Keratinocyte (primary cell): Measurements from ENCODE around the gene RELB. TPM values are rescaled to one million over a fixed set of nuclear protein-coding genes. Genes with fewer than 3 reads are reported as not detected.

Experiments
- DNase-seq: peaks from one replicate; pipeline ENCODE4 v3.0.0-alpha.2; 2011; ENCODE audit warnings: low read depth, missing footprints, low spot score
- FAIRE-seq: peaks from 2 replicates; lab custom pipeline; 2011; peaks lifted over from hg19 to GRCh38; lab: Jason Lieb, UNC
- H2AFZ ChIP-seq: 2 replicates; pipeline ENCODE4 v1.6.0; 2012; ENCODE audit warnings: low read length, control low read depth, inconsistent platforms; ENCODE audit not compliant: control insufficient read depth
- H3K27ac ChIP-seq: 2 replicates; pipeline ENCODE4 v1.5.1; 2011; ENCODE audit warnings: low read length; ENCODE audit not compliant: control insufficient read depth, insufficient read depth
- H3K27me3 ChIP-seq: 3 replicates; pipeline ENCODE4 v1.6.0; 2011; ENCODE audit warnings: low read length; ENCODE audit not compliant: control insufficient read depth, insufficient read depth; ENCODE audit errors: extremely low read depth
- H3K36me3 ChIP-seq, 2 experiments: 2 replicates in 1 of 2; 3 replicates in 1 of 2; pipeline ENCODE4 v1.5.1; 2011; ENCODE audit warnings: low read length in 2 of 2, mild to moderate bottlenecking in 1 of 2; ENCODE audit not compliant: control insufficient read depth in 2 of 2, insufficient read depth in 2 of 2; ENCODE audit errors: extremely low read depth in 1 of 2
- H3K4me1 ChIP-seq: 3 replicates; pipeline ENCODE4 v1.5.1; 2011; ENCODE audit warnings: low read length; ENCODE audit not compliant: control insufficient read depth, insufficient read depth; ENCODE audit errors: extremely low read depth
- H3K4me2 ChIP-seq: 3 replicates; pipeline ENCODE4 v1.6.0; 2011; ENCODE audit warnings: low read depth, low read length; ENCODE audit not compliant: control insufficient read depth, insufficient read depth; ENCODE audit errors: extremely low read depth
- H3K4me3 ChIP-seq, 3 experiments: fragments of 200-600 bp in 1 of 3; sonication (generic) in 1 of 3; 2 replicates in 2 of 3; 3 replicates in 1 of 3; pipeline ENCODE4 v1.5.1; 2011 to 2016; ENCODE audit warnings: low read length in 3 of 3, mild to moderate bottlenecking in 3 of 3, control low read depth in 2 of 3, inconsistent platforms in 1 of 3, low read depth in 1 of 3, mixed read lengths in 1 of 3, mixed run types in 1 of 3, moderate library complexity in 1 of 3; ENCODE audit not compliant: control insufficient read depth in 2 of 3, insufficient read depth in 2 of 3; ENCODE audit errors: extremely low read depth in 1 of 3
- H3K79me2 ChIP-seq: 2 replicates; pipeline ENCODE4 v1.6.0; 2012; ENCODE audit warnings: low read length; ENCODE audit not compliant: control insufficient read depth, insufficient read depth
- H3K9ac ChIP-seq: 3 replicates; pipeline ENCODE4 v1.6.0; 2011; ENCODE audit warnings: low read length; ENCODE audit not compliant: control insufficient read depth, insufficient read depth; ENCODE audit errors: extremely low read depth
- H3K9me1 ChIP-seq: 3 replicates; pipeline ENCODE4 v1.6.0; 2011; ENCODE audit warnings: low read length; ENCODE audit not compliant: control insufficient read depth, insufficient read depth; ENCODE audit errors: extremely low read depth
- H3K9me3 ChIP-seq: 2 replicates; pipeline ENCODE4 v1.5.1; 2012; ENCODE audit warnings: low read depth, low read length; ENCODE audit not compliant: control insufficient read depth
- H4K20me1 ChIP-seq: 3 replicates; pipeline ENCODE4 v1.6.0; 2011; ENCODE audit warnings: low read length; ENCODE audit not compliant: control insufficient read depth, insufficient read depth; ENCODE audit errors: extremely low read depth
- EZH2 ChIP-seq: IDR thresholded peaks from one replicate; pipeline ENCODE4 v1.6.1; 2012; ENCODE audit warnings: inconsistent platforms, mild to moderate bottlenecking, low read length, moderate library complexity
- dilution Hi-C: fragments of 300-500 bp; cut with MboI; formaldehyde crosslinking; loops from one replicate; pipeline ENCODE4 v1.7.0; 2020; ENCODE audit warnings: low sequenced_read_pairs; ENCODE audit not compliant: extremely low pct_ligation_motif_present
- polyA plus RNA-seq, 5 experiments: library from polyadenylated mRNA; depleted of rRNA in 3 of 5; stranded (reverse) in 3 of 5; stranded (forward) in 1 of 5; unstranded in 1 of 5; fragments of >200 nt; gene quantifications; 1 replicate in 1 of 5; 2 replicates in 3 of 5; 3 replicates in 1 of 5; pipeline versions ENCODE4 v1.2.1 to v1.2.3, GENCODE V29; 2011 to 2012; ENCODE audit warnings: missing spikeins in 2 of 5, low read depth in 1 of 5, low replicate concordance in 1 of 5
- TF ChIP-seq, protein P1 (sequence below), 3 experiments: IDR thresholded peaks in 1 of 3; conservative IDR thresholded peaks in 1 of 3; optimal IDR thresholded peaks in 1 of 3; 2 replicates in 2 of 3; 3 replicates in 1 of 3; pipeline versions ENCODE3 to v1.5.1; 2011; ENCODE audit warnings: low read length in 3 of 3, mild to moderate bottlenecking in 3 of 3, moderate library complexity in 2 of 3, control low read depth in 1 of 3, inconsistent platforms in 1 of 3; ENCODE audit not compliant: insufficient read depth in 2 of 3; ENCODE audit errors: extremely low read depth in 1 of 3

RELB gene
- polyA plus RNA-seq, 1 donor (not counting 4 experiments of a cell fraction or from before 2014, with no cell fraction given) = 3.6 TPM

DNA sequence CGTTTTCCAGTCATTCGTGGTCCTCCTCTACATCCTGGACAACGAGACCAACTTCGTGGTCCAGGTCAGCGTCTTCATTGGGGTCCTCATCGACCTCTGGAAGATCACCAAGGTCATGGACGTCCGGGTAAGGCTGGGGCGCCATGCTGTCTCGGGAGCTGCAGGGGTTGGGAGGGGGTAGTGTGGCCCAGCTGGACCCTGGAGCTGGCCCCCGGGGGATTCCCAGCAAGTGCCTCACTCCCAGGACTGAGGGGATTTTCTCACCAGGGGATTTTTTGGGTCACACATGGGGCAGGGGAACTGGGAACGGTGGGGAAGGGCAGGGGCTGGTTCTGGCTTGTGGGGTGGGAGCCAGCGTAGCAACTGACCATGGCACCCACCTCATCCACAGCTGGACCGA is 10.8 kb upstream of the RELB start:
- TF ChIP-seq EZH2 = no peak
- TF ChIP-seq, protein P1, sequence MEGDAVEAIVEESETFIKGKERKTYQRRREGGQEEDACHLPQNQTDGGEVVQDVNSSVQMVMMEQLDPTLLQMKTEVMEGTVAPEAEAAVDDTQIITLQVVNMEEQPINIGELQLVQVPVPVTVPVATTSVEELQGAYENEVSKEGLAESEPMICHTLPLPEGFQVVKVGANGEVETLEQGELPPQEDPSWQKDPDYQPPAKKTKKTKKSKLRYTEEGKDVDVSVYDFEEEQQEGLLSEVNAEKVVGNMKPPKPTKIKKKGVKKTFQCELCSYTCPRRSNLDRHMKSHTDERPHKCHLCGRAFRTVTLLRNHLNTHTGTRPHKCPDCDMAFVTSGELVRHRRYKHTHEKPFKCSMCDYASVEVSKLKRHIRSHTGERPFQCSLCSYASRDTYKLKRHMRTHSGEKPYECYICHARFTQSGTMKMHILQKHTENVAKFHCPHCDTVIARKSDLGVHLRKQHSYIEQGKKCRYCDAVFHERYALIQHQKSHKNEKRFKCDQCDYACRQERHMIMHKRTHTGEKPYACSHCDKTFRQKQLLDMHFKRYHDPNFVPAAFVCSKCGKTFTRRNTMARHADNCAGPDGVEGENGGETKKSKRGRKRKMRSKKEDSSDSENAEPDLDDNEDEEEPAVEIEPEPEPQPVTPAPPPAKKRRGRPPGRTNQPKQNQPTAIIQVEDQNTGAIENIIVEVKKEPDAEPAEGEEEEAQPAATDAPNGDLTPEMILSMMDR (optimal IDR thresholded peaks at IDR 0.05 in 1 of 3, IDR thresholded peaks at IDR 0.05 in 1 of 3, conservative IDR thresholded peaks at IDR 0.05 in 1 of 3; ENCODE audit: extremely low read depth in 1 of 3, insufficient read depth in 2 of 3, low read length in 3 of 3) = no peak
- DNase-seq (no peak), FAIRE-seq (no peak)
- no peak overlapping the region for H3K27ac ChIP-seq
- no peak overlapping the region for H3K4me3 ChIP-seq
- no peaks in the 10 kb centered on the region for H3K79me2 ChIP-seq
- no peaks in the 10 kb centered on the region for H3K4me1 ChIP-seq
- dilution Hi-C loops = no loop called here
- H3K36me3 ChIP-seq = peaks cover 23 to 27% of the 10 kb centered on the region in 2 experiments
- H3K9me1 ChIP-seq = no peaks in the 10 kb centered on the region
- H3K9ac ChIP-seq = no peak overlapping the region
- no peaks in the 10 kb centered on the region for H3K27me3 ChIP-seq
- H3K4me2 ChIP-seq = no peak overlapping the region
- H2AFZ ChIP-seq = no peak overlapping the region
- no peaks in the 10 kb centered on the region for H4K20me1 ChIP-seq
- no peaks in the 10 kb centered on the region for H3K9me3 ChIP-seq

DNA sequence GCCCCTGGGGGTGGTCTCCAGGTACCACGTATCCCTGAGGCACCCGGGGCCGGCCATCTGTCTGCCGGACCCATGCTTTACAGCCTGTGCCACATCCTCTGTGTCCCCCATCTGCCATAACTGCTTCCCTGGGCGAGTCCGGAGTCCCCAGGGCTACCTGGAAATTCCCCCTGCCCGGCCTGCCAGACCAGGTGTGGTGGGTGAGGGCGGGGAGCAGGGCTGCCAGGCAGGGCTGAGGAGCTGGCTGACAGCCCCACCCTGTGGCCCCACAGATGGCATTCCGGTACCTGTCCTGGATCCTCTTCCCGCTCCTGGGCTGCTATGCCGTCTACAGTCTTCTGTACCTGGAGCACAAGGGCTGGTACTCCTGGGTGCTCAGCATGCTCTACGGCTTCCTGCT is 10.3 kb upstream of the RELB start:
- H3K4me3 ChIP-seq = no peak overlapping the region
- H3K9me1 ChIP-seq = no peaks in the 10 kb centered on the region
- DNase-seq (no peak), FAIRE-seq (no peak)
- TF ChIP-seq, protein P1 (optimal IDR thresholded peaks at IDR 0.05 in 1 of 3, IDR thresholded peaks at IDR 0.05 in 1 of 3, conservative IDR thresholded peaks at IDR 0.05 in 1 of 3; ENCODE audit: extremely low read depth in 1 of 3, insufficient read depth in 2 of 3, low read length in 3 of 3) = no peak
- TF ChIP-seq EZH2 = no peak
- no peak overlapping the region for H3K27ac ChIP-seq
- H3K79me2 ChIP-seq = no peaks in the 10 kb centered on the region
- no peak overlapping the region for H3K9ac ChIP-seq
- H3K4me1 ChIP-seq = no peaks in the 10 kb centered on the region
- H3K27me3 ChIP-seq = no peaks in the 10 kb centered on the region
- no peaks in the 10 kb centered on the region for H4K20me1 ChIP-seq
- dilution Hi-C loops = no loop called here
- H3K9me3 ChIP-seq = no peaks in the 10 kb centered on the region
- H2AFZ ChIP-seq = no peak overlapping the region
- H3K36me3 ChIP-seq = peaks cover 21 to 26% of the 10 kb centered on the region in 2 experiments
- no peak overlapping the region for H3K4me2 ChIP-seq
